Measurements from ENCODE around the gene ZCCHC10.

DNA sequence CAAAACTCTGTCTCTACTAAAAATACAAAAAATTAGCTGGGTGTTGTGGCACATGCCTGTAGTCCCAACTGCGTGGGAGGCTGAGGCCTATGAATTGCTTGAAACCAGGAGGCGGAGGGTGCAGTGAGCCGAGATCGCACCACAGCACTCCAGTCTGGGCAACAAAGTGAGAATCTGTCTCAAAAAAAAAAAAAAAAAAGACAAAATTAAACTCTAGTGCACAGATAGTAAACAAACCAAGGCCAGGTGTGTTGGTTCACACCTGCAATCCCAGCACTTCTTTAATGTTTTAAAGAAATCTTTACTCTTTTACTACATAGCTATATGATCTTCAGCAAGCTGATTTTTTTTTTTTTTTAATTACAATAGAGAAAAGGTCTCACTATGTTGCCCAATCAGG lies 8.4 kb downstream of the ZCCHC10 start:
- no peak for TF ChIP-seq TAF1 (conservative IDR thresholded peaks at IDR 0.05)
- TF ChIP-seq, protein P1, sequence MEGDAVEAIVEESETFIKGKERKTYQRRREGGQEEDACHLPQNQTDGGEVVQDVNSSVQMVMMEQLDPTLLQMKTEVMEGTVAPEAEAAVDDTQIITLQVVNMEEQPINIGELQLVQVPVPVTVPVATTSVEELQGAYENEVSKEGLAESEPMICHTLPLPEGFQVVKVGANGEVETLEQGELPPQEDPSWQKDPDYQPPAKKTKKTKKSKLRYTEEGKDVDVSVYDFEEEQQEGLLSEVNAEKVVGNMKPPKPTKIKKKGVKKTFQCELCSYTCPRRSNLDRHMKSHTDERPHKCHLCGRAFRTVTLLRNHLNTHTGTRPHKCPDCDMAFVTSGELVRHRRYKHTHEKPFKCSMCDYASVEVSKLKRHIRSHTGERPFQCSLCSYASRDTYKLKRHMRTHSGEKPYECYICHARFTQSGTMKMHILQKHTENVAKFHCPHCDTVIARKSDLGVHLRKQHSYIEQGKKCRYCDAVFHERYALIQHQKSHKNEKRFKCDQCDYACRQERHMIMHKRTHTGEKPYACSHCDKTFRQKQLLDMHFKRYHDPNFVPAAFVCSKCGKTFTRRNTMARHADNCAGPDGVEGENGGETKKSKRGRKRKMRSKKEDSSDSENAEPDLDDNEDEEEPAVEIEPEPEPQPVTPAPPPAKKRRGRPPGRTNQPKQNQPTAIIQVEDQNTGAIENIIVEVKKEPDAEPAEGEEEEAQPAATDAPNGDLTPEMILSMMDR (IDR thresholded peaks at IDR 0.05; ENCODE audit: low read depth, low read length, missing input control), result no peak
- TF ChIP-seq, protein P2, sequence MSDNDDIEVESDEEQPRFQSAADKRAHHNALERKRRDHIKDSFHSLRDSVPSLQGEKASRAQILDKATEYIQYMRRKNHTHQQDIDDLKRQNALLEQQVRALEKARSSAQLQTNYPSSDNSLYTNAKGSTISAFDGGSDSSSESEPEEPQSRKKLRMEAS (IDR thresholded peaks at IDR 0.05), result no peak
- TF ChIP-seq, protein P3, sequence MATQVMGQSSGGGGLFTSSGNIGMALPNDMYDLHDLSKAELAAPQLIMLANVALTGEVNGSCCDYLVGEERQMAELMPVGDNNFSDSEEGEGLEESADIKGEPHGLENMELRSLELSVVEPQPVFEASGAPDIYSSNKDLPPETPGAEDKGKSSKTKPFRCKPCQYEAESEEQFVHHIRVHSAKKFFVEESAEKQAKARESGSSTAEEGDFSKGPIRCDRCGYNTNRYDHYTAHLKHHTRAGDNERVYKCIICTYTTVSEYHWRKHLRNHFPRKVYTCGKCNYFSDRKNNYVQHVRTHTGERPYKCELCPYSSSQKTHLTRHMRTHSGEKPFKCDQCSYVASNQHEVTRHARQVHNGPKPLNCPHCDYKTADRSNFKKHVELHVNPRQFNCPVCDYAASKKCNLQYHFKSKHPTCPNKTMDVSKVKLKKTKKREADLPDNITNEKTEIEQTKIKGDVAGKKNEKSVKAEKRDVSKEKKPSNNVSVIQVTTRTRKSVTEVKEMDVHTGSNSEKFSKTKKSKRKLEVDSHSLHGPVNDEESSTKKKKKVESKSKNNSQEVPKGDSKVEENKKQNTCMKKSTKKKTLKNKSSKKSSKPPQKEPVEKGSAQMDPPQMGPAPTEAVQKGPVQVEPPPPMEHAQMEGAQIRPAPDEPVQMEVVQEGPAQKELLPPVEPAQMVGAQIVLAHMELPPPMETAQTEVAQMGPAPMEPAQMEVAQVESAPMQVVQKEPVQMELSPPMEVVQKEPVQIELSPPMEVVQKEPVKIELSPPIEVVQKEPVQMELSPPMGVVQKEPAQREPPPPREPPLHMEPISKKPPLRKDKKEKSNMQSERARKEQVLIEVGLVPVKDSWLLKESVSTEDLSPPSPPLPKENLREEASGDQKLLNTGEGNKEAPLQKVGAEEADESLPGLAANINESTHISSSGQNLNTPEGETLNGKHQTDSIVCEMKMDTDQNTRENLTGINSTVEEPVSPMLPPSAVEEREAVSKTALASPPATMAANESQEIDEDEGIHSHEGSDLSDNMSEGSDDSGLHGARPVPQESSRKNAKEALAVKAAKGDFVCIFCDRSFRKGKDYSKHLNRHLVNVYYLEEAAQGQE (IDR thresholded peaks at IDR 0.05), result no peak
- TF ChIP-seq, protein P4, sequence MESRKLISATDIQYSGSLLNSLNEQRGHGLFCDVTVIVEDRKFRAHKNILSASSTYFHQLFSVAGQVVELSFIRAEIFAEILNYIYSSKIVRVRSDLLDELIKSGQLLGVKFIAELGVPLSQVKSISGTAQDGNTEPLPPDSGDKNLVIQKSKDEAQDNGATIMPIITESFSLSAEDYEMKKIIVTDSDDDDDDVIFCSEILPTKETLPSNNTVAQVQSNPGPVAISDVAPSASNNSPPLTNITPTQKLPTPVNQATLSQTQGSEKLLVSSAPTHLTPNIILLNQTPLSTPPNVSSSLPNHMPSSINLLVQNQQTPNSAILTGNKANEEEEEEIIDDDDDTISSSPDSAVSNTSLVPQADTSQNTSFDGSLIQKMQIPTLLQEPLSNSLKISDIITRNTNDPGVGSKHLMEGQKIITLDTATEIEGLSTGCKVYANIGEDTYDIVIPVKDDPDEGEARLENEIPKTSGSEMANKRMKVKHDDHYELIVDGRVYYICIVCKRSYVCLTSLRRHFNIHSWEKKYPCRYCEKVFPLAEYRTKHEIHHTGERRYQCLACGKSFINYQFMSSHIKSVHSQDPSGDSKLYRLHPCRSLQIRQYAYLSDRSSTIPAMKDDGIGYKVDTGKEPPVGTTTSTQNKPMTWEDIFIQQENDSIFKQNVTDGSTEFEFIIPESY (IDR thresholded peaks at IDR 0.05), result no peak

All from liver (tissue), 3 donors.